ENCODE measurements around the gene MRPL45. TPM values are rescaled to one million over a fixed set of nuclear protein-coding genes. Genes with fewer than 3 reads are reported as not detected.
A peak's percentile ranks its signal among the peaks of the same experiment; 100 is the strongest.

MRPL45 gene
- total and polyA plus RNA-seq, 2 of the 13 experiments (the other 11 are each of a cell fraction or from before 2014, with no cell fraction given), result 89.5 to 157 TPM

DNA sequence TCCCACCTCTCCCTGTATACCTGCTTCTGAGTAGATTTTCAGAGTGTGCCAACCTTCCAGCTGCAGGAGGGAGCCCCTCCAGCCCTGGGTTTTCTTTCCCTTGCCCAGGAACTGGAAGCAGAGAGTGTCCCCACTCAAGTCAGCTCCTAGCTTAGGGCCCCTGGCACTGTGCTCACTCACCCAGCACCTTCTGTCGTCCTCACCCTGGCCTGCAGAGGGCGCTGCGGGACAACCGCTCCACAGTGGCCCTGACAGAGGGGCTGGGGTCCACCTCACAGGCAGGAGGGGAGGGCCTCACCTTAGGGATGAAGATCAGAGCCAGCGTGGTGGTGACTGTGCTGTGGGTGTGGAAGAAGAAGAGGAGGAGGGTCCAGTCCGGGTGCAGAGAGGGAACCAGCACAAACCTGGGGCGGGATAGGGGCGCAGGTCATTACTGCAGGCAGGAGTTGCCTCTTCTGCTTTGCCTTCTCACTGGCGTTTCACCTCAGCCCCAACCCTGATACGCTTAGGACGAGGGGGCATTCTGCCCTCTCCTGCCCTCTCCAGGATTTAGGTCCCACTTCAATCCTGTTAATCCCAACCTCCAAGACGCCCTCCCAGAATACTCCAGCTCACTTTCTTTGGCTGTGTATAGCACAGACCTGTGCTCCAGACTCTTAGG lies 36.8 kb downstream of the MRPL45 start (continued):
- TF ChIP-seq SP140L (CRISPR knock-in tag; IDR thresholded peaks at IDR 0.05; ENCODE audit: borderline replicate concordance) (no peak), EEA1 (CRISPR knock-in tag; IDR thresholded peaks at IDR 0.05; ENCODE audit: borderline replicate concordance) (peak; percentile 56; the same call in 1 of the 2 replicates), EP300 (IDR thresholded peaks at IDR 0.05; ENCODE audit: low read depth in 2 of 2, low read length in 2 of 2) (no peak), EP300 (CRISPR knock-in tag; IDR thresholded peaks at IDR 0.05; ENCODE audit: borderline replicate concordance) (no peak), SIX4 (CRISPR knock-in tag; IDR thresholded peaks at IDR 0.05) (no peak), ARID2 (CRISPR knock-in tag; IDR thresholded peaks at IDR 0.05; ENCODE audit: borderline replicate concordance) (no peak), ARNTL (CRISPR knock-in tag; IDR thresholded peaks at IDR 0.05) (no peak), ZNF564 (CRISPR knock-in tag; IDR thresholded peaks at IDR 0.05) (no peak), NR2F6 (IDR thresholded peaks at IDR 0.05) (no peak), NR2F6 (CRISPR knock-in tag; IDR thresholded peaks at IDR 0.05) (0 out of 2 replicates have a peak, but pooled peaks have one; percentile 26), SP4 (CRISPR knock-in tag; IDR thresholded peaks at IDR 0.05) (0 out of 2 replicates have a peak, but pooled peaks have one; percentile 35), REXO4 (CRISPR knock-in tag; IDR thresholded peaks at IDR 0.05; ENCODE audit: borderline replicate concordance) (no peak), SRSF4 (IDR thresholded peaks at IDR 0.05; ENCODE audit: low read depth, low read length, poor library complexity, severe bottlenecking) (no peak), ZNF180 (CRISPR knock-in tag; IDR thresholded peaks at IDR 0.05; ENCODE audit: borderline replicate concordance, low read depth) (no peak), ZNF670 (CRISPR knock-in tag; IDR thresholded peaks at IDR 0.05; ENCODE audit: borderline replicate concordance) (0 out of 2 replicates have a peak, but pooled peaks have one; percentile 41), SETDB1 (CRISPR knock-in tag; IDR thresholded peaks at IDR 0.05; ENCODE audit: borderline replicate concordance) (no peak), ZSCAN30 (CRISPR knock-in tag; IDR thresholded peaks at IDR 0.05) (no peak), PCBP1 (IDR thresholded peaks at IDR 0.05; ENCODE audit: borderline replicate concordance, low read depth, low read length) (no peak), ZNF224 (CRISPR knock-in tag; IDR thresholded peaks at IDR 0.05) (no peak), TOE1 (CRISPR knock-in tag; IDR thresholded peaks at IDR 0.05) (no peak), ZNF431 (CRISPR knock-in tag; IDR thresholded peaks at IDR 0.05; ENCODE audit: borderline replicate concordance, low read depth) (peak; percentile 59; the same call in 1 of the 2 replicates)
- TF ChIP-seq, protein P1, sequence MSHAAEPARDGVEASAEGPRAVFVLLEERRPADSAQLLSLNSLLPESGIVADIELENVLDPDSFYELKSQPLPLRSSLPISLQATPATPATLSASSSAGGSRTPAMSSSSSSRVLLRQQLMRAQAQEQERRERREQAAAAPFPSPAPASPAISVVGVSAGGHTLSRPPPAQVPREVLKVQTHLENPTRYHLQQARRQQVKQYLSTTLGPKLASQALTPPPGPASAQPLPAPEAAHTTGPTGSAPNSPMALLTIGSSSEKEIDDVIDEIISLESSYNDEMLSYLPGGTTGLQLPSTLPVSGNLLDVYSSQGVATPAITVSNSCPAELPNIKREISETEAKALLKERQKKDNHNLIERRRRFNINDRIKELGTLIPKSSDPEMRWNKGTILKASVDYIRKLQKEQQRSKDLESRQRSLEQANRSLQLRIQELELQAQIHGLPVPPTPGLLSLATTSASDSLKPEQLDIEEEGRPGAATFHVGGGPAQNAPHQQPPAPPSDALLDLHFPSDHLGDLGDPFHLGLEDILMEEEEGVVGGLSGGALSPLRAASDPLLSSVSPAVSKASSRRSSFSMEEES (CRISPR knock-in tag; IDR thresholded peaks at IDR 0.05), result no peak
- TF ChIP-seq, protein P2, sequence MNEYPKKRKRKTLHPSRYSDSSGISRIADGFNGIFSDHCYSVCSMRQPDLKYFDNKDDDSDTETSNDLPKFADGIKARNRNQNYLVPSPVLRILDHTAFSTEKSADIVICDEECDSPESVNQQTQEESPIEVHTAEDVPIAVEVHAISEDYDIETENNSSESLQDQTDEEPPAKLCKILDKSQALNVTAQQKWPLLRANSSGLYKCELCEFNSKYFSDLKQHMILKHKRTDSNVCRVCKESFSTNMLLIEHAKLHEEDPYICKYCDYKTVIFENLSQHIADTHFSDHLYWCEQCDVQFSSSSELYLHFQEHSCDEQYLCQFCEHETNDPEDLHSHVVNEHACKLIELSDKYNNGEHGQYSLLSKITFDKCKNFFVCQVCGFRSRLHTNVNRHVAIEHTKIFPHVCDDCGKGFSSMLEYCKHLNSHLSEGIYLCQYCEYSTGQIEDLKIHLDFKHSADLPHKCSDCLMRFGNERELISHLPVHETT (CRISPR knock-in tag; conservative IDR thresholded peaks at IDR 0.05), result no peak
- TF ChIP-seq, protein P3, sequence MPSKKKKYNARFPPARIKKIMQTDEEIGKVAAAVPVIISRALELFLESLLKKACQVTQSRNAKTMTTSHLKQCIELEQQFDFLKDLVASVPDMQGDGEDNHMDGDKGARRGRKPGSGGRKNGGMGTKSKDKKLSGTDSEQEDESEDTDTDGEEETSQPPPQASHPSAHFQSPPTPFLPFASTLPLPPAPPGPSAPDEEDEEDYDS (CRISPR knock-in tag; IDR thresholded peaks at IDR 0.05), result 0 out of 2 replicates have a peak, but pooled peaks have one; percentile 11
- TF ChIP-seq, protein P4, sequence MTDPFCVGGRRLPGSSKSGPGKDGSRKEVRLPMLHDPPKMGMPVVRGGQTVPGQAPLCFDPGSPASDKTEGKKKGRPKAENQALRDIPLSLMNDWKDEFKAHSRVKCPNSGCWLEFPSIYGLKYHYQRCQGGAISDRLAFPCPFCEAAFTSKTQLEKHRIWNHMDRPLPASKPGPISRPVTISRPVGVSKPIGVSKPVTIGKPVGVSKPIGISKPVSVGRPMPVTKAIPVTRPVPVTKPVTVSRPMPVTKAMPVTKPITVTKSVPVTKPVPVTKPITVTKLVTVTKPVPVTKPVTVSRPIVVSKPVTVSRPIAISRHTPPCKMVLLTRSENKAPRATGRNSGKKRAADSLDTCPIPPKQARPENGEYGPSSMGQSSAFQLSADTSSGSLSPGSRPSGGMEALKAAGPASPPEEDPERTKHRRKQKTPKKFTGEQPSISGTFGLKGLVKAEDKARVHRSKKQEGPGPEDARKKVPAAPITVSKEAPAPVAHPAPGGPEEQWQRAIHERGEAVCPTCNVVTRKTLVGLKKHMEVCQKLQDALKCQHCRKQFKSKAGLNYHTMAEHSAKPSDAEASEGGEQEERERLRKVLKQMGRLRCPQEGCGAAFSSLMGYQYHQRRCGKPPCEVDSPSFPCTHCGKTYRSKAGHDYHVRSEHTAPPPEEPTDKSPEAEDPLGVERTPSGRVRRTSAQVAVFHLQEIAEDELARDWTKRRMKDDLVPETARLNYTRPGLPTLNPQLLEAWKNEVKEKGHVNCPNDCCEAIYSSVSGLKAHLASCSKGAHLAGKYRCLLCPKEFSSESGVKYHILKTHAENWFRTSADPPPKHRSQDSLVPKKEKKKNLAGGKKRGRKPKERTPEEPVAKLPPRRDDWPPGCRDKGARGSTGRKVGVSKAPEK (CRISPR knock-in tag; IDR thresholded peaks at IDR 0.05; ENCODE audit: borderline replicate concordance), result no peak
